ENCODE results near the gene KLHL17. TPM values are rescaled to one million over a fixed set of nuclear protein-coding genes. Genes with fewer than 3 reads are reported as not detected.
A peak's percentile ranks its signal among the peaks of the same experiment; 100 is the strongest.

Gene KLHL17
- total and polyA plus RNA-seq, 9 of the 15 experiments (the other 6 are each of a cell fraction or from before 2014, with no cell fraction given), result 0.14 to 84.8 (median 13.0) TPM

DNA sequence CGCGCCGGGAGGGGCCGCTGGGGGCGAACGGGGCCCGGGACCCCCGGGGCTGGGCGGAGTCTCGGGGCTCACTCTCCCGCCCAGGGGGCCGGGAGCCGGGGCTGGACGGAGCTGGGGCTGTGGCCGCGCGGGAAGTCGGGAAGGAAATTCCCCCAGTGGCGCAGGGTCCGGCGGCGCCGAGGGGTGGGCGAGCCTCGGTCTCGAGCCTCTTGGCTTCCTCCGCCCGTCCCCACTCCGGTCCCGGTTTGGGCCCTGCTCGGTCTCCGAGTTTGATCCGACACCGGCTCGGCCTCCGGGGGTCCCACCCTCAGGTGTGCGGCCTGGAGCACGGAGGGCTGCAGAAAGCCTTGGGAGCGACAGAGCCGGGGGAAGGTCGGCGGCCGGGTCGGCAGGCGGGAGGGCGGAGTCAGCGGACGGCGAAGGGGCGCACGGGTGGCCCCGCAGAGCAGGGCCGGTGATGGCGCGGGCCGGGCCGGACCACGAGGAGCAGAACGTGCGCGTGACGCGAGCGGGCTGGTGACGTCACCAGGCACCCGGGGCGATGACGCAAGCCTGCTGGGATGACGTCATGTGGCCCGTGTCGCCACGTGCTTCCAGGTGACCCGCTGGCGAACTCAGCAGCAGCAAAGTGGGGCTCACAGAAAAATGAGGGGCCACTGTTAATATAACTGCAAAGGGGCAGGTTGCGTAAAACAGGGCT is 40.1 kb downstream of the KLHL17 start (continued):
- TF ChIP-seq STAT5A (IDR thresholded peaks at IDR 0.05; ENCODE audit: borderline replicate concordance, low read length), result no peak
- no peak for TF ChIP-seq GATA2 (CRISPR knock-in tag; IDR thresholded peaks at IDR 0.05)
- TF ChIP-seq EGR1 (conservative IDR thresholded peaks at IDR 0.05), result peak; percentile 14; the same call in 1 of the 2 replicates
- no peak for TF ChIP-seq ZNF316 (IDR thresholded peaks at IDR 0.05)
- peak; percentile 96 for TF ChIP-seq ATF1 (CRISPR knock-in tag; IDR thresholded peaks at IDR 0.05)
- peak; percentile 100 for TF ChIP-seq ATF1 (tag; IDR thresholded peaks at IDR 0.05)
- no peak for TF ChIP-seq XRCC3 (IDR thresholded peaks at IDR 0.05)
- TF ChIP-seq ARID1B (IDR thresholded peaks at IDR 0.05), result peak; percentile 61
- no peak for TF ChIP-seq ZNF830 (CRISPR knock-in tag; IDR thresholded peaks at IDR 0.05)
- TF ChIP-seq JUN (IDR thresholded peaks at IDR 0.05; ENCODE audit: borderline replicate concordance, low read depth, low read length), result peak; percentile 100
- TF ChIP-seq JUN (CRISPR knock-in tag; IDR thresholded peaks at IDR 0.05; ENCODE audit: borderline replicate concordance), result peak; percentile 100
- no peak for TF ChIP-seq CBX2 (IDR thresholded peaks at IDR 0.05; ENCODE audit: insufficient read depth, low read length, poor library complexity, severe bottlenecking)
- TF ChIP-seq MTA3 (IDR thresholded peaks at IDR 0.05; ENCODE audit: borderline replicate concordance), result peak; percentile 100
- TF ChIP-seq, protein P1, sequence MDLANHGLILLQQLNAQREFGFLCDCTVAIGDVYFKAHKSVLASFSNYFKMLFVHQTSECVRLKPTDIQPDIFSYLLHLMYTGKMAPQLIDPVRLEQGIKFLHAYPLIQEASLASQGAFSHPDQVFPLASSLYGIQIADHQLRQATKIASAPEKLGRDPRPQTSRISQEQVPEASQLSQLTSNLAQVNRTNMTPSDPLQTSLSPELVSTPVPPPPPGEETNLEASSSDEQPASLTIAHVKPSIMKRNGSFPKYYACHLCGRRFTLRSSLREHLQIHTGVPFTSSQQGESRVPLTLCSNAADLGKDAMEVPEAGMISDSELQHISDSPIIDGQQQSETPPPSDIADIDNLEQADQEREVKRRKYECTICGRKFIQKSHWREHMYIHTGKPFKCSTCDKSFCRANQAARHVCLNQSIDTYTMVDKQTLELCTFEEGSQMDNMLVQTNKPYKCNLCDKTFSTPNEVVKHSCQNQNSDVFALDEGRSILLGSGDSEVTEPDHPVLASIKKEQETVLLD (IDR thresholded peaks at IDR 0.05), result peak; percentile 75
- TF ChIP-seq SIX5 (IDR thresholded peaks at IDR 0.05; ENCODE audit: borderline replicate concordance in 1 of 2, insufficient read depth in 1 of 2, low read depth in 1 of 2, low read length in 2 of 2), result no peak
- TF ChIP-seq BHLHE40 (IDR thresholded peaks at IDR 0.05; ENCODE audit: low read length), result peak; percentile 99
- no peak for TF ChIP-seq BRD9 (IDR thresholded peaks at IDR 0.05; ENCODE audit: low read depth, partially characterized antibody)
- no peak; the same call in 1 of the 2 replicates for TF ChIP-seq ETV1 (tag; conservative IDR thresholded peaks at IDR 0.05; ENCODE audit: low read depth)
- peak; percentile 86 to 93 for TF ChIP-seq NONO (IDR thresholded peaks at IDR 0.05; ENCODE audit: low read depth in 2 of 2, low read length in 1 of 2)
- TF ChIP-seq ZEB2 (IDR thresholded peaks at IDR 0.05), result peak; percentile 81
- TF ChIP-seq NR4A1 (CRISPR knock-in tag; IDR thresholded peaks at IDR 0.05), result peak; percentile 32; the same call in 1 of the 2 replicates
- TF ChIP-seq NR4A1 (tag; IDR thresholded peaks at IDR 0.05), result peak; percentile 68
- peak; percentile 60 for TF ChIP-seq HNRNPLL (IDR thresholded peaks at IDR 0.05; ENCODE audit: low read depth, low read length, poor library complexity, severe bottlenecking)
- TF ChIP-seq CXXC5 (CRISPR knock-in tag; IDR thresholded peaks at IDR 0.05), result peak; percentile 99
- 0 out of 2 replicates have a peak, but pooled peaks have one; percentile 12 for TF ChIP-seq NFIX (CRISPR knock-in tag; IDR thresholded peaks at IDR 0.05; ENCODE audit: low read depth)
- TF ChIP-seq, protein P2, sequence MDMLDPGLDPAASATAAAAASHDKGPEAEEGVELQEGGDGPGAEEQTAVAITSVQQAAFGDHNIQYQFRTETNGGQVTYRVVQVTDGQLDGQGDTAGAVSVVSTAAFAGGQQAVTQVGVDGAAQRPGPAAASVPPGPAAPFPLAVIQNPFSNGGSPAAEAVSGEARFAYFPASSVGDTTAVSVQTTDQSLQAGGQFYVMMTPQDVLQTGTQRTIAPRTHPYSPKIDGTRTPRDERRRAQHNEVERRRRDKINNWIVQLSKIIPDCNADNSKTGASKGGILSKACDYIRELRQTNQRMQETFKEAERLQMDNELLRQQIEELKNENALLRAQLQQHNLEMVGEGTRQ (CRISPR knock-in tag; IDR thresholded peaks at IDR 0.05), result peak; percentile 83
- peak; percentile 91 for TF ChIP-seq CBX1 (IDR thresholded peaks at IDR 0.05; ENCODE audit: low read depth)
- no peak for TF ChIP-seq MEIS2 (IDR thresholded peaks at IDR 0.05; ENCODE audit: partially characterized antibody)
- TF ChIP-seq SREBF2 (CRISPR knock-in tag; IDR thresholded peaks at IDR 0.05), result no peak
